ENCODE results near the gene SENP2. TPM values are rescaled to one million over a fixed set of nuclear protein-coding genes. Genes with fewer than 3 reads are reported as not detected.

The SENP2 gene
- total and polyA plus RNA-seq, 9 of the 15 experiments (the other 6 are each of a cell fraction or from before 2014, with no cell fraction given): 11.8 to 67.1 (median 41.1) TPM

DNA sequence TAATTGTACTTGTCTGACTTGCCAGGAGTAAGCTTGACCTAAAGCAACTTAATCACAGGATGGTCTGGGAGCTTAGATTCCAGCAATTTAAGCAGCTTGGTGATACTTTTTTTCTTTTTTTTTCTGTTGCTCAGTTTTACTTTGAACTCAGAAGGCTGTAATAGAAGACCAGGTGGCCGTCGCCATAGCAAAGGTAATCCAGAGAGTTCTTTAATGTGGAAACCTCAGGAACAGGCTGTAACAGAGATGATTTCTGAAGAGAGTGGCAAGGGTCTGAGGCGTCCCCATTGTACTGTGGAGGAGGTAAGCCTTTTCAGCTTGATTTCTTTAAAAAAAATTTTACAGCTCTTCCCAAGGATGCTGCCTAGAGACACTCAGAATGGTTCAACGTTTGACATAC is 20.1 kb downstream of the SENP2 start (continued):
- TF ChIP-seq, protein P1, sequence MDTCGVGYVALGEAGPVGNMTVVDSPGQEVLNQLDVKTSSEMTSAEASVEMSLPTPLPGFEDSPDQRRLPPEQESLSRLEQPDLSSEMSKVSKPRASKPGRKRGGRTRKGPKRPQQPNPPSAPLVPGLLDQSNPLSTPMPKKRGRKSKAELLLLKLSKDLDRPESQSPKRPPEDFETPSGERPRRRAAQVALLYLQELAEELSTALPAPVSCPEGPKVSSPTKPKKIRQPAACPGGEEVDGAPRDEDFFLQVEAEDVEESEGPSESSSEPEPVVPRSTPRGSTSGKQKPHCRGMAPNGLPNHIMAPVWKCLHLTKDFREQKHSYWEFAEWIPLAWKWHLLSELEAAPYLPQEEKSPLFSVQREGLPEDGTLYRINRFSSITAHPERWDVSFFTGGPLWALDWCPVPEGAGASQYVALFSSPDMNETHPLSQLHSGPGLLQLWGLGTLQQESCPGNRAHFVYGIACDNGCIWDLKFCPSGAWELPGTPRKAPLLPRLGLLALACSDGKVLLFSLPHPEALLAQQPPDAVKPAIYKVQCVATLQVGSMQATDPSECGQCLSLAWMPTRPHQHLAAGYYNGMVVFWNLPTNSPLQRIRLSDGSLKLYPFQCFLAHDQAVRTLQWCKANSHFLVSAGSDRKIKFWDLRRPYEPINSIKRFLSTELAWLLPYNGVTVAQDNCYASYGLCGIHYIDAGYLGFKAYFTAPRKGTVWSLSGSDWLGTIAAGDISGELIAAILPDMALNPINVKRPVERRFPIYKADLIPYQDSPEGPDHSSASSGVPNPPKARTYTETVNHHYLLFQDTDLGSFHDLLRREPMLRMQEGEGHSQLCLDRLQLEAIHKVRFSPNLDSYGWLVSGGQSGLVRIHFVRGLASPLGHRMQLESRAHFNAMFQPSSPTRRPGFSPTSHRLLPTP (IDR thresholded peaks at IDR 0.05; ENCODE audit: borderline replicate concordance, extremely low read depth, insufficient read length): no peak
- TF ChIP-seq FOSL1 (tag; conservative IDR thresholded peaks at IDR 0.05) (no peak), ZNF707 (CRISPR knock-in tag; conservative IDR thresholded peaks at IDR 0.05) (no peak), POLR2H (tag; IDR thresholded peaks at IDR 0.05; ENCODE audit: low read depth) (no peak), ZNF232 (CRISPR knock-in tag; IDR thresholded peaks at IDR 0.05) (no peak), SAFB2 (IDR thresholded peaks at IDR 0.05; ENCODE audit: borderline replicate concordance, low read depth, low read length, severe bottlenecking) (no peak), FOS (IDR thresholded peaks at IDR 0.05; ENCODE audit: extremely low read depth, insufficient read length) (no peak), KLF16 (IDR thresholded peaks at IDR 0.05) (no peak), BCL6 (CRISPR knock-in tag; IDR thresholded peaks at IDR 0.05) (no peak)

DNA sequence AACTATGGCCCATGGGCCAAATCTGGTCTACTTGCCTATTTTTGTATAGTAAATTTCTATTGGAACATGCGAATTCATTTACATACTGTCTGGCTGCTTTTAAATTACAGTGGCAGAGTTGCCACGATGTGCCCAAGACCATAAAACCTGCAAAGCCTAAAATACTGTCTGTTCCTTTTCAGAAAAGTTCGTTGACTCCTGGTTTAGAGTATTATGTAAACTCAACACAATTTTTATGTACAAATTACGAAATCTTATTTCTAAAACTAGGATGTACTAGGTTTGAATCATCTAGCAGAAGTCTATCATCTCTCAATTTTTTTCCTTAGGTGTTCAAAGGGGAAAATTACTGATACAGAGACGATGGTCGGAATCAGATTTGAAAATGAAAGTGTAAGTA is 26.9 kb downstream of the SENP2 start:
- ChIA-PET POLR2A (no interaction called here), CTCF (ENCODE audit: low intra/inter-chr PET ratio) (no interaction called here)
- BruUV-seq (replicated peaks): no TSS peak
- no peak overlapping the region for H2AFZ ChIP-seq (ENCODE audit: low read depth, low read length)
- no peaks in the 10 kb centered on the region for H3K9me1 ChIP-seq (ENCODE audit: control insufficient read depth, insufficient read depth, low read length)
- H3K4me3 ChIP-seq: no peak overlapping the region
- H3K9me3 ChIP-seq (replicated peaks; ENCODE audit: control insufficient read depth, insufficient read depth, low read depth, low read length): no peaks in the 10 kb centered on the region
- no peaks in the 10 kb centered on the region for H3K79me2 ChIP-seq (ENCODE audit: control insufficient read depth, insufficient read depth, low read length)
- FAIRE-seq (no peak), DNase-seq (ENCODE audit: extremely low read depth in 1 of 4, low spot score in 3 of 4) (no peak), ATAC-seq (no peak)
- in situ Hi-C loops (cut with MboI) (no loop called here), intact Hi-C loops (cut with micrococcal nuclease) (no loop called here)
- H3K4me1 ChIP-seq (replicated peaks in 1 of 2; ENCODE audit: control insufficient read depth in 2 of 2, insufficient read depth in 2 of 2, low read length in 2 of 2): no peaks in the 10 kb centered on the region
- H3K27ac ChIP-seq (ENCODE audit: extremely low read depth, low read depth, low read length): no peak overlapping the region
- H3K36me3 ChIP-seq (ENCODE audit: control insufficient read depth, insufficient read depth, low read length): peaks cover 62% of the 10 kb centered on the region; the same call in 2 of the 3 replicates
- WGBS (ENCODE audit: insufficient coverage, low coverage, missing lambda C conversion rate): 73% methylated on average over 6 of the region's 6 CpGs
- no peaks in the 10 kb centered on the region for H3K27me3 ChIP-seq (ENCODE audit: control insufficient read depth in 2 of 2, insufficient read depth in 2 of 2, low read length in 2 of 2)
- TF ChIP-seq BRD4 (IDR thresholded peaks at IDR 0.05) (no peak), SOX6 (IDR thresholded peaks at IDR 0.05) (no peak), NRF1 (conservative IDR thresholded peaks at IDR 0.05 in 1 of 2, IDR thresholded peaks at IDR 0.05 in 1 of 2) (no peak)
- no peak overlapping the region for H3K4me2 ChIP-seq (ENCODE audit: insufficient read depth, low read length)
- H3K9ac ChIP-seq (ENCODE audit: insufficient read depth in 1 of 2, low read depth in 2 of 2, low read length in 2 of 2): no peak overlapping the region
- H4K20me1 ChIP-seq (replicated peaks; ENCODE audit: control insufficient read depth, insufficient read depth, low read length): no peaks in the 10 kb centered on the region; the same call in 1 of the 2 replicates
